SKM-1 (cell line): ENCODE data around the gene AHRR.
A peak's percentile ranks its signal among the peaks of the same experiment; 100 is the strongest.
"Not testable (repeated sequence)": the region's sequence is repeated elsewhere in the genome, so short reads cannot be mapped to it uniquely, and the experiment has no call there.

Experiments
- DNase-seq: peaks from one replicate; lab custom pipeline; 2025; ENCODE audit not compliant: unreplicated experiment; lab: John Stamatoyannopoulos, UW

The AHRR gene

GRCh38 chr5:392431-392988 lies 71.0 kb downstream of the AHRR start:
- DNase-seq, result peak; percentile 36

- no peak for DNase-seq
Measured at GRCh38 chr5:393846-394275, 72.3 kb downstream of the AHRR start.

- DNase-seq, result no peak
Measured at GRCh38 chr5:394671-395155, 73.2 kb downstream of the AHRR start.

- no peak for DNase-seq
Measured at GRCh38 chr5:395156-395920, 73.8 kb downstream of the AHRR start.

- no peak for DNase-seq
Measured at GRCh38 chr5:395921-396530, 74.5 kb downstream of the AHRR start.

GRCh38 chr5:396531-396961 lies 75.0 kb downstream of the AHRR start:
- DNase-seq, result no peak

GRCh38 chr5:398141-398474 lies 76.6 kb downstream of the AHRR start:
- DNase-seq, result not testable (repeated sequence)

GRCh38 chr5:398475-399295 lies 77.2 kb downstream of the AHRR start:
- DNase-seq, result no peak

- peak; percentile 89 for DNase-seq
Measured at GRCh38 chr5:399296-400281, 78.1 kb downstream of the AHRR start.

- no peak for DNase-seq
Measured at GRCh38 chr5:400282-401145, 79.0 kb downstream of the AHRR start.

GRCh38 chr5:401146-402034 lies 79.9 kb downstream of the AHRR start:
- no peak for DNase-seq

- not testable (repeated sequence) for DNase-seq
Measured at GRCh38 chr5:402219-402614, 80.7 kb downstream of the AHRR start.

- peak; percentile 69 for DNase-seq
Measured at GRCh38 chr5:402615-403359, 81.3 kb downstream of the AHRR start.

GRCh38 chr5:403995-404394 lies 82.5 kb downstream of the AHRR start:
- no peak for DNase-seq

- DNase-seq, result no peak
Measured at GRCh38 chr5:404666-405241, 83.2 kb downstream of the AHRR start.

- no peak for DNase-seq
Measured at GRCh38 chr5:405421-405820, 83.9 kb downstream of the AHRR start.

GRCh38 chr5:406041-406440 lies 84.5 kb downstream of the AHRR start:
- DNase-seq, result no peak
